DND-41 (cell line): ENCODE data around the gene MATR3.

ENCODE experiments used
- CTCF ChIP-seq: IDR thresholded peaks from 2 replicates; pipeline ENCODE4 v1.5.1; 2012; ENCODE audit warnings: borderline replicate concordance, low read length, moderate library complexity, mild to moderate bottlenecking; ENCODE audit not compliant: poor library complexity, severe bottlenecking; ENCODE audit errors: extremely low read depth
- EZH2 ChIP-seq: IDR thresholded peaks from 3 replicates; pipeline ENCODE4 v1.6.1; 2012; ENCODE audit warnings: borderline replicate concordance, low read depth, mild to moderate bottlenecking, moderate library complexity, low read length, inconsistent platforms; ENCODE audit not compliant: severe bottlenecking

GRCh38 chr5:139354186-139354585, 60.6 kb downstream of the MATR3 start:
- TF ChIP-seq CTCF (no peak), EZH2 (no peak)
